Stimulated activated CD4-positive, alpha-beta T cell treated with anti-CD3 and anti-CD28 coated beads, Interleukin-15, amount 100 ng/mL, for 1 hour (primary cell): Measurements from ENCODE around the gene ARHGAP11B.
"Not testable (repeated sequence)": the region's sequence is repeated elsewhere in the genome, so short reads cannot be mapped to it uniquely, and the experiment has no call there.

Source experiments
- DNase-seq, 2 donors: peaks; one replicate each; pipeline ENCODE4 v3.0.0-alpha.2; 2020; ENCODE audit warnings: low read depth in 1 of 2, low spot score in 1 of 2

The ARHGAP11B gene

GRCh38 chr15:30625436-30626193 is at the start of gene ARHGAP11B:
ARHGAP11B (plus strand) TSS chr15:30626128.
- DNase-seq: peak; percentile 85 to 91

DNA sequence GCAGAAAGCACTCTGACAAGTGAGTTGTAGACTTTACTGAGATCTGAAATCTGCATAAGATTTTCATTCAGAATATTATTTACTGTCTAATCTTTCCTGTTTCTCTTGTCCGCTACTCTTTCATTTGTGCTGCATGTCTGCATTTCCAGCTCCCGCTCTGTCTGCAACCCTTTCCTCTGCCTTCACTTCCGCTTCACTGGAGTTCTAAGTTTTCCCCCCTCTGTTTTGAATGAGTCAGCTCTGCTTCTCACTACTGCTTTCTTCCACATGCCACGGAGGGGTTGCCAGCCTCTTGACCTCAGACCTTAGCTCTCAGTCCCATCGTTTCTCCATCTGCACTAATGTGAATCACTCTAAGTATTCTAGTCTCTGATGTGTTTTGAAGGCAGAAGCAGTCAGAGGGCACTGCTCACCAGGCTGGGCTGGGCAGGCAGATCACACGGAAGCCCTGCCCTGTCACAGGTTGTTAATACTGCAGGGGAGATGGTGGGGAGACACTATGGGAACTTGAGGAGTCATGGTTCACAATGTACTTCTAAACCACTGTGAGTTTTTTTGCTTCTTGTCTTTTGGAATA is 46.4 kb upstream of the ARHGAP11B start:
- DNase-seq: not testable (repeated sequence)

GRCh38 chr15:30580716-30581115 is 45.2 kb upstream of the ARHGAP11B start:
- DNase-seq: not testable (repeated sequence)

DNA sequence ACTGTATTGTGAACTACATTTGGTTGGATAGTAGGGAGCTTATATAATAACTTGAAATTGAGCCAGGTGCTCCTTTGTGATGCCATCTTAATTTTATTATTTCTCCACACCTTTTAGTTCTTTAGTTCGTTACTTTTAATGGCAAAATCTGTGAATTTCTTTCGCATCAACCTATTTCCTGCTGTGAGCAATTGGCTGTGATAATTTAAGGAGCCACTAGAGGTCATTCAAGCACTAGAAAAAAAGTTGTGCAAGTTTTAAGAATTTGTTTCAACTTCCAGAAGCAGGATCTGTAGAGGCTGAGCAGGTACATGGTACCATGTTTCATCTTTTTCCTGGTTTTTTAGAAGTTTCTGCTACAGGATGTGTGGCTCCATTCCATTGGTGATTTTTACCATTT is 27.0 kb upstream of the ARHGAP11B start:
- not testable (repeated sequence) for DNase-seq

- not testable (repeated sequence) for DNase-seq
Observed at GRCh38 chr15:30603796-30604195, 22.1 kb upstream of the ARHGAP11B start, which contains the start of gene GOLGA8H. GOLGA8H (plus strand) TSS chr15:30604028; CDS start chr15:30604126, 98 bp downstream.

GRCh38 chr15:30612271-30612670 is 13.7 kb upstream of the ARHGAP11B start:
- not testable (repeated sequence) for DNase-seq

GRCh38 chr15:30621342-30621741 is 4.6 kb upstream of the ARHGAP11B start:
- DNase-seq: not testable (repeated sequence)

GRCh38 chr15:30626194-30626565 is 252 bp downstream of the ARHGAP11B start:
- not testable (repeated sequence) for DNase-seq

- DNase-seq: not testable (repeated sequence)
Observed at GRCh38 chr15:30626632-30627031, 704 bp downstream of the ARHGAP11B start.

DNA sequence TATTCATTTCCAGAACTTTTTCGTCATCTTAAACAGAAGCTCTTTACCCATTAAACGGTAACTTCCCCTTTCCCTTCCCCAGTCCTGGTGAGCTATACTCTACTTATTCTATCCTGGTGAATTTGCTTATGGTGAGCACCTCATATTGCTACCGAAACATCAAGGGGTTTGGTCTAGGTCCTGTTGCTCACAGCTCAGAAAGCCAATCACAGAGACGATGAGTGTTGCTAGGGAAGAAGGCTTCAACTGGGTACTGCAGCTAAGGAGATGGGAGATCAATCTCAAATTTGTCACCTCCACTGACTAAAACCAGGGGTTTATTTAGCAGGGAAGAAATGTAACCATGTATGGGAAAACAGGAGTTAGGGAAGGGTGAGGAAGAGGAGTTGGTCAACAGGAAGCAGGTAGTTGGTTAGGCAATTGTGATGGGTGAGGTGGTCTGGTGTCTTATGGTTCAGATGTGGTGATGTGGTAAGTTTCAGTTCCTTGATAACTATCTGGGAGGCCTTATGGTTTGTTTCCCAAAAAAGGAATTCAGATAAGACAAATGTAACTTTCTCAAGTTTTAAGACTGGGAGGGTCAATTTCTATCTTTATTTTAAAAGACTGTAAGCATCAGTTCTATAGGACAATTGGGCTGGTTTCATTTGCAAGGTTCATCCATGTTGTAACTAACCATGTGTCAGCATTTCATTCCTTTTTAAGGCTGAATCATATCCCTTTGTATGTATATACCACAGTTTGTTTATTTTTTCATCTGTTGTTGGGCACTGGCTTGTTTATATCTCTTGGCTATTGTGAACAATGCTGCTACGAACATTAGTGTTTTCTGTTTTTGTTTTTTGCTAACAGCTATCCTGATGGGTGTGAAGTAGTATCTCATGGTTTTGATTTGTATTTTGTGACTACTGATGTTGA is 24.3 kb downstream of the ARHGAP11B start:
- no peak for DNase-seq

GRCh38 chr15:30661154-30661553 is 35.2 kb downstream of the ARHGAP11B start:
- DNase-seq: not testable (repeated sequence)

GRCh38 chr15:30669621-30670020 is 43.7 kb downstream of the ARHGAP11B start:
- not testable (repeated sequence) for DNase-seq

- DNase-seq: no peak
Observed at GRCh38 chr15:30670056-30670455, 44.1 kb downstream of the ARHGAP11B start.

DNA sequence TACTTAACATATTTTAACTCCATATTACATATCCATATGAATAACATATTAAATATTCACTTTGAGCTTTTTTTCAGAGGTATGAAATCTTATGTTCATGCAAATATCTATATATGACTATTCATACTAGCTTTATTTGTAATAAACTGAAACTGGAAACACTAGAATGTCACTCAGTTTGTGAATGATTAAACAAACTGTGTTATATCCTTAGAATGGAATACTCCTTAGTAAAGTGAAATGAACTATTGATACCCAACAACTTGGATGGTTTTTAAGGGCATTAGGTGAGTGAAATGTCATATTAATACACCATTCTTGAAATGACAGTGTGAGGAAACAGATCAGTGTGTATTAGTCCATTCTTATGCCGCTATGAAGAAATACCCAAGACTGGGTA is 45.4 kb downstream of the ARHGAP11B start:
- no peak for DNase-seq

DNA sequence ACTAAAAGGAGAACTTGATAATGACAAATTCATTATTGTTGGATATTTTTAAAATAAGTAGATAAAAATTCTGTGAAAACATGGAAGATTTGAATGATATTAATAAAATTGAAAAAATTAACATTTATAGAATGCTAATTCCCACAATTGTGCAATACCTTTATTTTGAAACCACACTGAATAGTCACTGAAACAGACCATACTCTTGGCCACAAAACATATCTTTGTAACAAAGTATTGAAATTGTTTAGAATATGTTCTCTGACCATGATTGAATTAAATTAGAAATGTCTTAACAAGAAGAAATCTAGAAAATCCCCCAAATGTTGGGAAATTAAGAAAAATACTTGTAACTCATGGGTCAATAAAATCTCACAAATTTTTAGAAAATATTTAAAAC is 49.2 kb downstream of the ARHGAP11B start:
- no peak for DNase-seq

DNA sequence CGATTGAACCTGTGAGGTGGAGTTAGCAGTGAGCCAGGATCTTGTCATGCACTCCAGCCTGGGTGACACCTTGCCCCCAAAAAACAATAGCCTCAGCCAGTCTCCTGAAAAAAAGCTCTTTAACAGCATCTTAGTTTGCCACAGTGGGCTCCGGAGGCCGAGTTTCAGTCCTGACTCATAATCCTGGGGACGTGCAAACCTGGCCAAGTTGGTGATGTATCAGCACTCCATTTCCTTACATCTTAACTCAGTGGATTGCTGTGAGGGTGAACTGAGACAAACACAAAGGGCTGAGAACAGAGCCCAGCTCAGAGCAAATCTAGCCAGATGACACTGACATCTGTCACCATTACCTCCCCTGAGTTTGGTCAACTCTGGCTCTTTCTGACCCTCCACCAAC is 50.0 kb downstream of the ARHGAP11B start:
- DNase-seq: not testable (repeated sequence)

DNA sequence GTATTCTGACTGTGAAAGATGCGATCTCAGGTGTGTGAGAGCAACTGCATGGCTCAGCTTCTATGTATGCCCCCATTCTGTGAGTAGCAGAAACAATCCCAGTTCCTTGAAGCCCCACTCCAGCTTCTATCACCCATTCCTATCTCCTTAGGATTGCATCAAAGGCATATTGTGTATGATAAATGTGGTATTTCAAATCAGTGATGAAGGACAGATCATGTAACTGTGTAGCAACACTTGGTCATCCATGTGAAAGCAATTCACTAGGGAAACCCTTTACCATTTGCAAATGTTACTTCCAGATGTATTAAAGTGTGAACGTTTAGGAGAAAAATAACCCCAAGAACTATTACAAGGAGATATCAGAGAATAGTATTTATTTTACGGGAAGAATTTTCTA is 55.1 kb downstream of the ARHGAP11B start:
- DNase-seq: not testable (repeated sequence)

- DNase-seq: not testable (repeated sequence)
Observed at GRCh38 chr15:30685709-30686285, 59.9 kb downstream of the ARHGAP11B start.

GRCh38 chr15:30686651-30687050 is 60.7 kb downstream of the ARHGAP11B start:
- not testable (repeated sequence) for DNase-seq
